HG02623 (cell line): ENCODE results near the gene ZFAND5.

Source experiments
- ATAC-seq: cut with Tn5 transposase; IDR thresholded peaks from one replicate; pipeline ENCODE4 v1.9.1; 2021; ENCODE audit warnings: moderate library complexity; ENCODE audit not compliant: unreplicated experiment

The ZFAND5 gene

GRCh38 chr9:72363236-72363635 is 1.8 kb downstream of the ZFAND5 start:
- no peak for ATAC-seq

- peak; percentile 28 for ATAC-seq
Measured at GRCh38 chr9:72362680-72363139, 2.3 kb downstream of the ZFAND5 start.

GRCh38 chr9:72362118-72362531 is 2.9 kb downstream of the ZFAND5 start:
- ATAC-seq: no peak

- ATAC-seq: no peak
Measured at GRCh38 chr9:72361217-72361616, 3.8 kb downstream of the ZFAND5 start.

GRCh38 chr9:72360324-72360723 is 4.7 kb downstream of the ZFAND5 start:
- ATAC-seq: no peak

GRCh38 chr9:72356041-72356582 is 8.9 kb downstream of the ZFAND5 start:
- no peak for ATAC-seq

- no peak for ATAC-seq
Measured at GRCh38 chr9:72355153-72355552, 9.9 kb downstream of the ZFAND5 start.

- ATAC-seq: no peak
Measured at GRCh38 chr9:72354704-72355103, 10.3 kb downstream of the ZFAND5 start.

- no peak for ATAC-seq
Measured at GRCh38 chr9:72353455-72354116, 11.4 kb downstream of the ZFAND5 start.

GRCh38 chr9:72352911-72353388 is 12.1 kb downstream of the ZFAND5 start:
- no peak for ATAC-seq

GRCh38 chr9:72351538-72352453 is 13.2 kb downstream of the ZFAND5 start:
- ATAC-seq: no peak

- no peak for ATAC-seq
Measured at GRCh38 chr9:72349911-72350310, 15.1 kb downstream of the ZFAND5 start.

- no peak for ATAC-seq
Measured at GRCh38 chr9:72349240-72349639, 15.8 kb downstream of the ZFAND5 start.

- ATAC-seq: no peak
Measured at GRCh38 chr9:72346333-72346732, 18.7 kb downstream of the ZFAND5 start.

GRCh38 chr9:72338631-72339030 is 26.4 kb downstream of the ZFAND5 start:
- ATAC-seq: no peak

- ATAC-seq: no peak
Measured at GRCh38 chr9:72337286-72337685, 27.7 kb downstream of the ZFAND5 start.

- no peak for ATAC-seq
Measured at GRCh38 chr9:72334658-72335337, 30.2 kb downstream of the ZFAND5 start.

- ATAC-seq: no peak
Measured at GRCh38 chr9:72333709-72334108, 31.3 kb downstream of the ZFAND5 start.

- no peak for ATAC-seq
Measured at GRCh38 chr9:72333197-72333596, 31.8 kb downstream of the ZFAND5 start.

GRCh38 chr9:72332351-72332750 is 32.7 kb downstream of the ZFAND5 start:
- ATAC-seq: no peak

GRCh38 chr9:72327631-72328030 is 37.4 kb downstream of the ZFAND5 start:
- ATAC-seq: no peak
